ENCODE measurements around the gene TUB. TPM values are rescaled to one million over a fixed set of nuclear protein-coding genes. Genes with fewer than 3 reads are reported as not detected.

The TUB gene, protein sequence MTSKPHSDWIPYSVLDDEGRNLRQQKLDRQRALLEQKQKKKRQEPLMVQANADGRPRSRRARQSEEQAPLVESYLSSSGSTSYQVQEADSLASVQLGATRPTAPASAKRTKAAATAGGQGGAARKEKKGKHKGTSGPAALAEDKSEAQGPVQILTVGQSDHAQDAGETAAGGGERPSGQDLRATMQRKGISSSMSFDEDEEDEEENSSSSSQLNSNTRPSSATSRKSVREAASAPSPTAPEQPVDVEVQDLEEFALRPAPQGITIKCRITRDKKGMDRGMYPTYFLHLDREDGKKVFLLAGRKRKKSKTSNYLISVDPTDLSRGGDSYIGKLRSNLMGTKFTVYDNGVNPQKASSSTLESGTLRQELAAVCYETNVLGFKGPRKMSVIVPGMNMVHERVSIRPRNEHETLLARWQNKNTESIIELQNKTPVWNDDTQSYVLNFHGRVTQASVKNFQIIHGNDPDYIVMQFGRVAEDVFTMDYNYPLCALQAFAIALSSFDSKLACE
- 4.6 TPM in 2 replicates for total RNA-seq

DNA sequence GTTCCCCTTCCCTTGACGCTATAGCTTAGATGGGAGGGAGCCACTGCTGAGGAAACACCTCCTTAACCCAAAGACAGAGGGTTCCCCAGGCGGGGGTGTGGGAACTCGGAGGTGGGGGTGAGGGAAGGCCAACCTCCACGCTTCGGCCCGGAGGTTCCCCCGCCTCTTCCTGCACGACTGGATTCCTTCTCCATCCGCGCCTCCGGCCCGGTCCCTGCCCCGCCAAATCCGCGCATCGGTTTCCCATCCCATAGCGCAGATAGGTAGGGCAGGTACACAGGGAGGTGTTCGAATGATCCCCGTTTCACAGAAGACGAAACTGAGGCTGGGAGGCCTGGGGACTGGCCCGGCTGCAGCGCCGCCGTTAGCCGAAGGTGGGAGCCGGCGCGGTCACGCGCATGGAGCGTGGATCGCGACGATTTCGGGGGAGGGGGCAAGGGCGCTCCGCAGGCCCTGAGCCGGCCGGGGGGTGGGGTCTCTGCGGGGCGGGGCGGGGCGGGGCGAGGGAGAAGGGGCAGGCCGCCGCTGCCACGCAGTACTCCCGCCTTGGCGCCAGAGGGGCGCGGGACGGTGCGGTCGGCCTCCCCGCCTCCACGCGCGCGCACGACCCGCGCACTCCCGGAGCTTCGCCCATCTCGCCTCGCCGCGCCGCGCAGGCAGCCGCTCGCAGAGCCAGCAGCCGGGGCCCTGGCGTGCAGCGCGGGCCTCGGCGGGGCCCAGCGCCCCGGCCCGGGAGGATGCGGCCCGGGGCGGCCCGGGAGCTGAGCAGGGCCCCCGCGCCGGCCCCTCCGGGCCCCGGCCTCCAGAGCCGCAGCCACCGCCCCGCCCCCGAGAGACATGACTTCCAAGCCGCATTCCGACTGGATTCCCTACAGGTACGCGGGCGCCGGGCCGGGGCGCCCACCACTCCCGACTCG lies at the start of gene TUB:
TUB (plus strand) TSS at position 538 of the 917 bp plus-strand sequence; CDS start at position 838, 300 bp downstream.

Other genes with a start within 250 kb of the TUB start
- under 0.01 TPM in 1 of 2 replicates, not detected in the other for gene OR10A6, start 149.9 kb upstream of the TUB start, total RNA-seq
- gene OR10A3, start 139.5 kb upstream of the TUB start, total RNA-seq: not detected in 2 replicates
- gene NLRP10, start 115.8 kb upstream of the TUB start, total RNA-seq: 1.6 and 2.9 TPM in 2 replicates
- gene EIF3F, start 93.9 kb upstream of the TUB start, total RNA-seq: 324 and 366 TPM in 2 replicates
- gene RIC3, start 87.8 kb downstream of the TUB start, total RNA-seq: not detected in 2 replicates
- gene LMO1, start 182.7 kb downstream of the TUB start, total RNA-seq: not detected in 2 replicates

Data from myometrial cell (primary cell).